ENCODE results near the gene SPNS2. TPM values are rescaled to one million over a fixed set of nuclear protein-coding genes. Genes with fewer than 3 reads are reported as not detected.

Gene SPNS2
- total RNA-seq, 4 donors from 2014 or later, result 10.0 to 19.9 (median 18.8) TPM

DNA sequence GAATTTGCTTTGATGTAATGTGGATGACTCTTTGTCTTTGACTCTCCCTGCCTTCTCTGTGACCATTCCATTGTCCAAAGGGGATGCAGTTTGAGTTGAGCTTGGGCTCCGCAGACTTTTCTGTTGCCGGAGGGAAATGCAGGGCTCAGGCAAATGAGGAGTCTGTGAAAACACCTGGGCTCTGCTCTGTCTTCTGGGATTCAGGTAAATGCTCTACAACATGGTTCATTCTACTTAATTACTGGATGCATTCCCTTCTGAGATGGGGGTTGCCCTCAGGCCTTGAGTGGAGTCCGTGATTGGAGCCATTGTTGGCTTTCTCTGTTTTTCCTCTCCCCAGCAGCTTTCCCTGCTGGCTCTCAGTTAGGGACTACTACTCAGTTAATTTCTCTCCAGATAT lies 26.4 kb upstream of the SPNS2 start:
- DNase-seq (ENCODE audit: extremely low spot score), result no peak
- peaks cover 0 to 11% (median 7%) of the 10 kb centered on the region in 4 donors for H3K4me1 ChIP-seq
- 86% methylated on average over 3 of the region's 3 CpGs for WGBS
- H3K9me3 ChIP-seq, result no peaks in the 10 kb centered on the region
- no peaks in the 10 kb centered on the region for H3K36me3 ChIP-seq
- H3K27me3 ChIP-seq, result no peaks in the 10 kb centered on the region
- no peak overlapping the region for H3K4me3 ChIP-seq
- TF ChIP-seq POLR2AphosphoS5 (IDR thresholded peaks at IDR 0.05), result no peak
- TF ChIP-seq EP300 (IDR thresholded peaks at IDR 0.05), result no peak
- TF ChIP-seq, protein P1, sequence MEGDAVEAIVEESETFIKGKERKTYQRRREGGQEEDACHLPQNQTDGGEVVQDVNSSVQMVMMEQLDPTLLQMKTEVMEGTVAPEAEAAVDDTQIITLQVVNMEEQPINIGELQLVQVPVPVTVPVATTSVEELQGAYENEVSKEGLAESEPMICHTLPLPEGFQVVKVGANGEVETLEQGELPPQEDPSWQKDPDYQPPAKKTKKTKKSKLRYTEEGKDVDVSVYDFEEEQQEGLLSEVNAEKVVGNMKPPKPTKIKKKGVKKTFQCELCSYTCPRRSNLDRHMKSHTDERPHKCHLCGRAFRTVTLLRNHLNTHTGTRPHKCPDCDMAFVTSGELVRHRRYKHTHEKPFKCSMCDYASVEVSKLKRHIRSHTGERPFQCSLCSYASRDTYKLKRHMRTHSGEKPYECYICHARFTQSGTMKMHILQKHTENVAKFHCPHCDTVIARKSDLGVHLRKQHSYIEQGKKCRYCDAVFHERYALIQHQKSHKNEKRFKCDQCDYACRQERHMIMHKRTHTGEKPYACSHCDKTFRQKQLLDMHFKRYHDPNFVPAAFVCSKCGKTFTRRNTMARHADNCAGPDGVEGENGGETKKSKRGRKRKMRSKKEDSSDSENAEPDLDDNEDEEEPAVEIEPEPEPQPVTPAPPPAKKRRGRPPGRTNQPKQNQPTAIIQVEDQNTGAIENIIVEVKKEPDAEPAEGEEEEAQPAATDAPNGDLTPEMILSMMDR (IDR thresholded peaks at IDR 0.05), result no peak
- TF ChIP-seq POLR2A (IDR thresholded peaks at IDR 0.05; ENCODE audit: low read depth), result no peak
- H3K27ac ChIP-seq (replicated peaks in 1 of 4), result no peak overlapping the region
- intact Hi-C loops (cut with DNase I), result no loop called here

- no peaks in the 10 kb centered on the region for H3K36me3 ChIP-seq
- peaks cover 0 to 11% (median 7%) of the 10 kb centered on the region in 4 donors for H3K4me1 ChIP-seq
- 87% methylated on average over 6 of the region's 13 CpGs for WGBS
- TF ChIP-seq POLR2AphosphoS5 (IDR thresholded peaks at IDR 0.05), result no peak
- H3K27me3 ChIP-seq, result no peaks in the 10 kb centered on the region
- no peaks in the 10 kb centered on the region for H3K9me3 ChIP-seq
- no peak overlapping the region for H3K27ac ChIP-seq (replicated peaks in 1 of 4)
- no peak overlapping the region for H3K4me3 ChIP-seq
- intact Hi-C loops (cut with DNase I), result no loop called here
- DNase-seq (ENCODE audit: extremely low spot score), result no peak
Observed at GRCh38 chr17:4474093-4474492, 24.6 kb upstream of the SPNS2 start.

DNA sequence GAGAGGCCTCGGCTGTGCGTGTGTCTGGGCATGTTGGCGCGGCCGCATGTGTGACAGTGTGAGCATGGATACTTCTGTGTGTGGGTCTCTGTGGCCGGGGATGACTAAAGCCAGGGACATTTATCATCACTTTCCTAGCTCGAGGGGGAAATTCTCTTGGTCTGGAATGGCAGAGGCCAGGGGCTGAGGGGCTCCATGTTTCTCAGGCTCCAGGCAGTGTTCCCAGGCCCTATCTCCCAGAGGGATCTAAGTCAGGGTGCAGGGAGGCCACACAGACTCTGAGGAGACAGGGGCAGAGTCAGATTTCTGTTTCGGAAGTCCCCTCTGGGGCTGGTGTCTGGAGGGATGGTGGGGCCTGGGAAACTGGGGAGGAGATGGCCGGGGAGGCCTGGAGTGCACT lies 23.7 kb upstream of the SPNS2 start:
- Histone ChIP-seq H3K36me3 (no peaks in the 10 kb centered on the region), H3K4me3 (no peak overlapping the region), H3K9me3 (no peaks in the 10 kb centered on the region), H3K4me1 (peaks cover 0 to 11% (median 7%) of the 10 kb centered on the region in 4 donors), H3K27ac (replicated peaks in 1 of 4) (no peak overlapping the region), H3K27me3 (no peaks in the 10 kb centered on the region)
- no peak for DNase-seq (ENCODE audit: extremely low spot score)
- WGBS, result 71% methylated on average over 6 of the region's 9 CpGs
- TF ChIP-seq POLR2AphosphoS5 (IDR thresholded peaks at IDR 0.05) (no peak), POLR2A (IDR thresholded peaks at IDR 0.05; ENCODE audit: low read depth) (no peak), EP300 (IDR thresholded peaks at IDR 0.05) (no peak)
- TF ChIP-seq, protein P1 (IDR thresholded peaks at IDR 0.05), result no peak
- intact Hi-C loops (cut with DNase I), result no loop called here

- 79% methylated on average over 7 of the region's 7 CpGs for WGBS
- no peaks in the 10 kb centered on the region for H3K27me3 ChIP-seq
- H3K4me3 ChIP-seq, result no peak overlapping the region
- H3K9me3 ChIP-seq, result no peaks in the 10 kb centered on the region
- H3K36me3 ChIP-seq, result no peaks in the 10 kb centered on the region
- DNase-seq (ENCODE audit: extremely low spot score), result no peak
- no peak overlapping the region for H3K27ac ChIP-seq (replicated peaks in 1 of 4)
- TF ChIP-seq, protein P1 (IDR thresholded peaks at IDR 0.05), result no peak
- no peak for TF ChIP-seq EP300 (IDR thresholded peaks at IDR 0.05)
- peaks cover 0 to 11% (median 7%) of the 10 kb centered on the region in 4 donors for H3K4me1 ChIP-seq
- intact Hi-C loops (cut with DNase I), result no loop called here
Observed at GRCh38 chr17:4475463-4475862, 23.2 kb upstream of the SPNS2 start.

DNA sequence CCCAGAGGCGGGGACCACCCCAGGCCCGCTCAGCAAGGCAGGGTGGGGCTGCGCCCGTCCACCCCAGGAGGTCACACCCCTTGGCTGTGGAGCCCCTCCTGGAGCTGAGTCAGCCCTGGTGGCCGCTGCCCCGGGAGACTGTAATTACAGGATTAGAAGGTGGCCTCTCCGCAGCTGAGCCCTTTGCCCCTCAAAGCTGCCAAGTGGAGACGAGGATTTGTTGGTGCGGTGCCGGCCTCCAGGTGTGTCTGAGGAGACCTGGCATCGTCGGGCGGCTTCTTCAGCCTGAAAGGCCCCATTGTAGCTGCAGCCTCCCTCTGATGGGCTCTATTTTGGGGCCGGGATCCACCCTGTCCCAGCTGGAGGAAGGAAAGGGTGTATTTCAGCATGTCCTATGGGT lies 22.7 kb upstream of the SPNS2 start:
- TF ChIP-seq, protein P1 (IDR thresholded peaks at IDR 0.05), result no peak
- TF ChIP-seq EP300 (IDR thresholded peaks at IDR 0.05) (no peak), POLR2A (IDR thresholded peaks at IDR 0.05; ENCODE audit: low read depth) (no peak), POLR2AphosphoS5 (IDR thresholded peaks at IDR 0.05) (no peak)
- no peak for DNase-seq (ENCODE audit: extremely low spot score)
- Histone ChIP-seq H3K4me3 (no peak overlapping the region), H3K4me1 (peaks cover 5 to 15% (median 9%) of the 10 kb centered on the region in 4 donors), H3K36me3 (no peaks in the 10 kb centered on the region), H3K27me3 (no peaks in the 10 kb centered on the region), H3K27ac (replicated peaks in 1 of 4) (no peak overlapping the region), H3K9me3 (no peaks in the 10 kb centered on the region)
- intact Hi-C loops (cut with DNase I), result no loop called here
- WGBS, result 93% methylated on average over 8 of the region's 14 CpGs
